Measurements from ENCODE around the gene MXD3. TPM values are rescaled to one million over a fixed set of nuclear protein-coding genes. Genes with fewer than 3 reads are reported as not detected.

MXD3 gene
- total RNA-seq, 1 donor from 2014 or later: 29.5 TPM

- Mint-ChIP-seq H3K9me3 (no peaks in the 10 kb centered on the region), H3K4me1 (ENCODE audit: unreplicated experiment) (no peaks in the 10 kb centered on the region), H3K27ac (no peak overlapping the region)
These were observed 23.5 kb downstream of the MXD3 start for GRCh38 chr5:177288191-177288590.

GRCh38 chr5:177276886-177277285 lies 34.8 kb downstream of the MXD3 start:
- Mint-ChIP-seq H3K9me3 (no peaks in the 10 kb centered on the region), H3K27me3 (no peaks in the 10 kb centered on the region), H3K36me3 (peaks cover 32% of the 10 kb centered on the region), H3K27ac (no peak overlapping the region), H3K4me3 (no peak overlapping the region), H3K4me1 (ENCODE audit: unreplicated experiment) (no peaks in the 10 kb centered on the region)
- no peak for TF ChIP-seq CTCF (conservative IDR thresholded peaks at IDR 0.05)
- DNase-seq (ENCODE audit: extremely low spot score, unreplicated experiment): no peak

More at GRCh38 chr5:177288191-177288590, 23.5 kb downstream of the MXD3 start:
- no peak for DNase-seq (ENCODE audit: extremely low spot score, unreplicated experiment)
- Mint-ChIP-seq H3K36me3 (peaks cover 32% of the 10 kb centered on the region), H3K4me3 (no peak overlapping the region), H3K27me3 (no peaks in the 10 kb centered on the region)
- no peak for TF ChIP-seq CTCF (conservative IDR thresholded peaks at IDR 0.05)

- Mint-ChIP-seq H3K9me3 (no peaks in the 10 kb centered on the region), H3K27ac (no peak overlapping the region), H3K36me3 (peaks cover 32% of the 10 kb centered on the region), H3K4me1 (ENCODE audit: unreplicated experiment) (no peaks in the 10 kb centered on the region), H3K4me3 (no peak overlapping the region), H3K27me3 (no peaks in the 10 kb centered on the region)
- no peak for DNase-seq (ENCODE audit: extremely low spot score, unreplicated experiment)
- no peak for TF ChIP-seq CTCF (conservative IDR thresholded peaks at IDR 0.05)
These were observed 35.8 kb downstream of the MXD3 start for GRCh38 chr5:177275883-177276282.

GRCh38 chr5:177271113-177271512 lies 40.6 kb downstream of the MXD3 start:
- H3K9me3 Mint-ChIP-seq: no peaks in the 10 kb centered on the region
- H3K4me3 Mint-ChIP-seq: no peak overlapping the region
- DNase-seq (ENCODE audit: extremely low spot score, unreplicated experiment): no peak
- peak overlapping the region; percentile 29 for H3K27ac Mint-ChIP-seq
- peaks cover 4% of the 10 kb centered on the region for H3K4me1 Mint-ChIP-seq (ENCODE audit: unreplicated experiment)
- H3K36me3 Mint-ChIP-seq: peaks cover 44% of the 10 kb centered on the region
- TF ChIP-seq CTCF (conservative IDR thresholded peaks at IDR 0.05): no peak
- H3K27me3 Mint-ChIP-seq: no peaks in the 10 kb centered on the region

GRCh38 chr5:177270653-177271052 lies 41.0 kb downstream of the MXD3 start:
- DNase-seq (ENCODE audit: extremely low spot score, unreplicated experiment): no peak
- peak overlapping the region; percentile 29 for H3K27ac Mint-ChIP-seq
- H3K27me3 Mint-ChIP-seq: no peaks in the 10 kb centered on the region
- no peaks in the 10 kb centered on the region for H3K9me3 Mint-ChIP-seq
- TF ChIP-seq CTCF (conservative IDR thresholded peaks at IDR 0.05): no peak
- H3K4me1 Mint-ChIP-seq (ENCODE audit: unreplicated experiment): peaks cover 4% of the 10 kb centered on the region
- no peak overlapping the region for H3K4me3 Mint-ChIP-seq
- H3K36me3 Mint-ChIP-seq: peaks cover 46% of the 10 kb centered on the region

DNA sequence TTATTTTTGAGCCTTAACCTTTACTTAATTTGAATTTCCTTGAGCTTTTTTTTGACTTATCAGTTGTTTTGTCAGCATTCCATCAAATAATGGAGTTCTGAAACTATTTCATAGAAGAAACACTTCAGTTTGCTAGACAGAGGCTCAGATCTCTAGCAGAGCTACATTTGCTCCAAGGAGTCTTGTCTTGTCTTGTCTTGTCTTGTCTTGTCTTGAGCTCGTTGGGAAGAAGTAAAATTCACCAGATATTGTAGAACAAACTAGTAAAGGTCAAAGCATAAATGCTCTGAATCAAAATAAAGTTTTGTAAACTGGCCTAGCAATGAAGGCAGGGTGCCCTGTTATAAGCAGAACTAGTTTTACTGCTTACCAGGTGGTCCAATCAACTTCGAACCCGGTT lies 41.7 kb downstream of the MXD3 start:
- Mint-ChIP-seq H3K4me3 (no peak overlapping the region), H3K27ac (peak overlapping the region; percentile 29), H3K27me3 (no peaks in the 10 kb centered on the region), H3K36me3 (peaks cover 46% of the 10 kb centered on the region), H3K4me1 (ENCODE audit: unreplicated experiment) (peaks cover 4% of the 10 kb centered on the region), H3K9me3 (no peaks in the 10 kb centered on the region)
- DNase-seq (ENCODE audit: extremely low spot score, unreplicated experiment): no peak
- no peak for TF ChIP-seq CTCF (conservative IDR thresholded peaks at IDR 0.05)
